PC-9 (cell line): ENCODE measurements around the gene GANC. TPM values are rescaled to one million over a fixed set of nuclear protein-coding genes. Genes with fewer than 3 reads are reported as not detected.

ENCODE experiments used
- BruUV-seq: library from RNA; stranded (reverse); fragments of 400-500 nt; replicated peaks from 2 replicates; lab custom pipeline; 2021; lab: Mats Ljungman, UMichigan
- CTCF ChIA-PET: fragments of 300-600 bp; sonication (Branson Sonifier 250); formaldehyde crosslinking; loops from one replicate; lab custom pipeline; 2022; ENCODE audit warnings: antibody characterized with exemption; lab: Charles Lee
- POLR2A ChIA-PET: fragments of 300-600 bp; sonication (Branson Sonifier 250); formaldehyde crosslinking; loops from one replicate; lab custom pipeline; 2022; ENCODE audit warnings: antibody characterized with exemption; ENCODE audit not compliant: unreplicated experiment; lab: Charles Lee
- DNase-seq, 2 experiments: peaks; one replicate each; pipeline versions ENCODE4 v3.0.0 to v3.0.0-alpha.2; 2015 to 2022; ENCODE audit warnings: mixed read lengths in 1 of 2
- H2AFZ ChIP-seq: fragments of 200-600 bp; sonication (generic); 2 replicates; pipeline ENCODE4 v1.8.1; 2017; ENCODE audit warnings: antibody characterized with exemption
- H3F3A ChIP-seq: fragments of 200-600 bp; sonication (generic); 2 replicates; pipeline ENCODE4 v1.8.1; 2017; ENCODE audit warnings: antibody characterized with exemption, mild to moderate bottlenecking, low read depth; ENCODE audit not compliant: insufficient read depth
- H3K27ac ChIP-seq: fragments of 200-600 bp; sonication (generic); 2 replicates; pipeline ENCODE4 v1.6.1; 2016; ENCODE audit warnings: mixed run types
- H3K27me3 ChIP-seq: fragments of 200-600 bp; sonication (generic); 2 replicates; pipeline ENCODE4 v1.6.1; 2016; ENCODE audit warnings: low read depth, mixed run types; ENCODE audit not compliant: insufficient read depth
- H3K36me3 ChIP-seq: fragments of 200-600 bp; sonication (generic); 2 replicates; pipeline ENCODE4 v1.6.1; 2016; ENCODE audit warnings: low read depth, mixed run types
- H3K4me1 ChIP-seq: fragments of 200-600 bp; sonication (generic); replicated peaks from 2 replicates; pipeline ENCODE4 v1.6.1; 2016; ENCODE audit warnings: mixed run types; ENCODE audit not compliant: insufficient read depth
- H3K4me2 ChIP-seq: fragments of 200-600 bp; sonication (generic); 2 replicates; pipeline ENCODE4 v1.6.1; 2017; ENCODE audit warnings: mixed run types
- H3K4me3 ChIP-seq: fragments of 200-600 bp; sonication (generic); 2 replicates; pipeline ENCODE4 v1.6.1; 2016; ENCODE audit warnings: mixed run types
- H3K79me2 ChIP-seq: fragments of 200-600 bp; sonication (generic); 2 replicates; pipeline ENCODE4 v1.6.1; 2017; ENCODE audit warnings: low read depth, mixed run types
- H3K9me2 ChIP-seq: fragments of 200-600 bp; sonication (generic); 2 replicates; pipeline ENCODE4 v1.8.1; 2017; ENCODE audit warnings: mild to moderate bottlenecking; ENCODE audit not compliant: insufficient read depth
- H3K9me3 ChIP-seq: fragments of 200-600 bp; sonication (generic); 2 replicates; pipeline ENCODE4 v1.8.1; 2016; ENCODE audit warnings: low read depth; ENCODE audit not compliant: insufficient read depth
- H4K20me1 ChIP-seq: fragments of 200-600 bp; sonication (generic); 2 replicates; pipeline ENCODE4 v1.8.1; 2017; ENCODE audit not compliant: insufficient read depth
- CTCF ChIP-seq: fragments of 200-600 bp; sonication (generic); conservative IDR thresholded peaks from 2 replicates; pipeline ENCODE4 v1.6.1; 2017; ENCODE audit warnings: mixed run types, antibody characterized with exemption, mild to moderate bottlenecking, moderate library complexity
- EZH2 ChIP-seq: fragments of 200-600 bp; sonication (generic); IDR thresholded peaks from 2 replicates; pipeline ENCODE4 v1.8.0; 2017; ENCODE audit warnings: antibody characterized with exemption, low read depth
- intact Hi-C: fragments of 100-400 bp; cut with micrococcal nuclease; formaldehyde crosslinking; loops from one replicate; pipeline ENCODE4 v1.10.0; 2022; ENCODE audit not compliant: unreplicated experiment
- total RNA-seq: library from RNA; stranded (reverse); gene quantifications from 2 replicates; pipeline ENCODE4 v1.2.3, GENCODE V29; 2021

Gene GANC
- total RNA-seq, 1 experiment from 2014 or later: 16.3 TPM

GRCh38 chr15:42384597-42384996, 111.6 kb downstream of the GANC start:
- Histone ChIP-seq H3K4me2 (no peak overlapping the region), H3K27ac (no peak overlapping the region), H3F3A (no peaks in the 10 kb centered on the region), H3K9me3 (no peaks in the 10 kb centered on the region), H3K4me1 (no peaks in the 10 kb centered on the region), H3K79me2 (no peaks in the 10 kb centered on the region), H2AFZ (no peak overlapping the region), H3K4me3 (no peak overlapping the region), H3K9me2 (no peaks in the 10 kb centered on the region), H3K27me3 (no peaks in the 10 kb centered on the region; the same call in 1 of the 2 replicates), H4K20me1 (no peaks in the 10 kb centered on the region), H3K36me3 (no peaks in the 10 kb centered on the region)
- no peak for DNase-seq
- ChIA-PET POLR2A (interaction anchor here (0.8 kb wide), 1 partner anchor 111 kb away, joined by 3 read pairs; the partner anchor contains the start of genes GANC and TMEM87A), CTCF (interaction anchor here (0.6 to 1.2 kb wide), 3 partner anchors 59 to 245 kb away, joined by 3 to 7 read pairs (median 4); no protein-coding TSS in a partner anchor)
- TF ChIP-seq CTCF: no peak
- no peak for TF ChIP-seq EZH2
- no TSS peak for BruUV-seq
- intact Hi-C loops: loop anchor here (2.0 to 10.0 kb wide), 3 partner anchors 110 to 318 kb away; partner anchors contain the start of genes GANC, PLA2G4F and TMEM87A

GRCh38 chr15:42385206-42385979, 112.4 kb downstream of the GANC start:
- Histone ChIP-seq H3K4me2 (no peak overlapping the region), H2AFZ (no peak overlapping the region), H3K27me3 (no peaks in the 10 kb centered on the region; the same call in 1 of the 2 replicates), H3K4me3 (no peak overlapping the region), H3K36me3 (no peaks in the 10 kb centered on the region), H4K20me1 (no peaks in the 10 kb centered on the region), H3F3A (no peaks in the 10 kb centered on the region), H3K9me2 (no peaks in the 10 kb centered on the region), H3K79me2 (no peaks in the 10 kb centered on the region), H3K9me3 (no peaks in the 10 kb centered on the region), H3K27ac (no peak overlapping the region), H3K4me1 (no peaks in the 10 kb centered on the region)
- POLR2A ChIA-PET: interaction anchor here (0.5 to 0.8 kb wide), 2 partner anchors 112 to 229 kb away, joined by 3 read pairs; partner anchors contain the start of genes GANC, PLA2G4F and TMEM87A
- intact Hi-C loops: loop anchor here (2.0 to 10.0 kb wide), 3 partner anchors 111 to 319 kb away; partner anchors contain the start of genes GANC, PLA2G4F and TMEM87A
- DNase-seq: peak in 1 of 2 experiments; percentile 44
- BruUV-seq: no TSS peak
- TF ChIP-seq CTCF (peak; percentile 75), EZH2 (no peak)
- CTCF ChIA-PET: interaction anchor here (0.6 to 1.2 kb wide), 6 partner anchors 110 to 396 kb away, joined by 3 to 4 read pairs (median 4); partner anchors contain the start of genes GANC, PLA2G4F and TMEM87A

- Histone ChIP-seq H3K9me2 (no peaks in the 10 kb centered on the region), H3K27me3 (no peaks in the 10 kb centered on the region; the same call in 1 of the 2 replicates), H3K79me2 (no peaks in the 10 kb centered on the region), H3K4me2 (no peak overlapping the region), H2AFZ (no peak overlapping the region), H3K9me3 (no peaks in the 10 kb centered on the region), H3K4me1 (no peaks in the 10 kb centered on the region), H4K20me1 (no peaks in the 10 kb centered on the region), H3K4me3 (no peak overlapping the region), H3K27ac (no peak overlapping the region), H3F3A (no peaks in the 10 kb centered on the region), H3K36me3 (no peaks in the 10 kb centered on the region)
- DNase-seq: no peak
- ChIA-PET POLR2A (no interaction called here), CTCF (interaction anchor here (1.0 to 1.2 kb wide), 2 partner anchors 111 to 247 kb away, joined by 3 to 4 read pairs; no protein-coding TSS in a partner anchor)
- intact Hi-C loops: loop anchor here (2.0 to 10.0 kb wide), 3 partner anchors 111 to 319 kb away; partner anchors contain the start of genes GANC, PLA2G4F and TMEM87A
- BruUV-seq: no TSS peak
- TF ChIP-seq EZH2: no peak
- TF ChIP-seq CTCF: no peak
Observed at GRCh38 chr15:42385980-42386700, 113.1 kb downstream of the GANC start.
